ENCODE measurements around the gene KRT13. TPM values are rescaled to one million over a fixed set of nuclear protein-coding genes. Genes with fewer than 3 reads are reported as not detected.

The KRT13 gene
- total RNA-seq, 1 experiment from 2014 or later = not detected

DNA sequence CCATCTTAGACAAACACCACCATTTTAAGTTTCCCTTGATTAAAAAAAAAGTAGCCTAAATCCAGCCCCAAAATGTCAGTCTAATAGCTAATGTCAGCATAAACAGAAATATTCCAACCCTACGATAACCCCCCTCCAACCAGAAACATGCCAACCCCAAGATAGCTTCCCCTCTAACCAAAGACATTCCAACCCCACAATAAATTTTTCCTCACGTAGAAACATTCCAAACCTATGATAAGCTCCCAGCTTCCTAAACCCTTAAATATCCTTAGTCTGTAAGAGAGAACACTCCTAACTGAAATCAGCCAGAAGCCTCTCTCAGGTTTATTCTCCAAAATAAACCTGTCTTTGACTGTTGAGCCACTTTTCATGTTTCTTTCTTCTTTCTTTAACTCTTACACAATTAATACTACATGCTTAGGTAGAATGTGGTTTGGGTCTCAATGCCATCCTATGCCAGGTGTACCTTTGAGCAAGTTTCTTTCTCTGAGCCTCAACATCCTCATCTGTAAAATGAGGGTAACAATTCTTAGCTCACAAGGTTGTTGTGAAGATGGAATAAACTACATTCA lies 54.2 kb downstream of the KRT13 start:
- intact Hi-C loops (cut with micrococcal nuclease; ENCODE audit: unreplicated experiment) = no loop called here
- Histone ChIP-seq H3K9me3 (ENCODE audit: low read depth, low read length, poor library complexity, severe bottlenecking) (no peaks in the 10 kb centered on the region), H3K36me3 (ENCODE audit: insufficient read depth, low read length, poor library complexity, severe bottlenecking) (no peaks in the 10 kb centered on the region), H3K27me3 (replicated peaks; ENCODE audit: insufficient read depth, low read depth, low read length, poor library complexity) (no peaks in the 10 kb centered on the region), H3K4me3 (ENCODE audit: low read depth, low read length, poor library complexity, severe bottlenecking) (no peak overlapping the region), H3K27ac (ENCODE audit: low read depth, low read length, poor library complexity, severe bottlenecking) (no peak overlapping the region), H3K4me1 (ENCODE audit: insufficient read depth, low read length, poor library complexity, severe bottlenecking) (no peaks in the 10 kb centered on the region)
- CTCF ChIA-PET = no interaction called here
- POLR2A ChIA-PET (ENCODE audit: low non-redundant PET) = no interaction called here
- DNase-seq (ENCODE audit: low spot score) = no peak
- no TSS peak for BruUV-seq (replicated peaks)
- TF ChIP-seq, protein P1, sequence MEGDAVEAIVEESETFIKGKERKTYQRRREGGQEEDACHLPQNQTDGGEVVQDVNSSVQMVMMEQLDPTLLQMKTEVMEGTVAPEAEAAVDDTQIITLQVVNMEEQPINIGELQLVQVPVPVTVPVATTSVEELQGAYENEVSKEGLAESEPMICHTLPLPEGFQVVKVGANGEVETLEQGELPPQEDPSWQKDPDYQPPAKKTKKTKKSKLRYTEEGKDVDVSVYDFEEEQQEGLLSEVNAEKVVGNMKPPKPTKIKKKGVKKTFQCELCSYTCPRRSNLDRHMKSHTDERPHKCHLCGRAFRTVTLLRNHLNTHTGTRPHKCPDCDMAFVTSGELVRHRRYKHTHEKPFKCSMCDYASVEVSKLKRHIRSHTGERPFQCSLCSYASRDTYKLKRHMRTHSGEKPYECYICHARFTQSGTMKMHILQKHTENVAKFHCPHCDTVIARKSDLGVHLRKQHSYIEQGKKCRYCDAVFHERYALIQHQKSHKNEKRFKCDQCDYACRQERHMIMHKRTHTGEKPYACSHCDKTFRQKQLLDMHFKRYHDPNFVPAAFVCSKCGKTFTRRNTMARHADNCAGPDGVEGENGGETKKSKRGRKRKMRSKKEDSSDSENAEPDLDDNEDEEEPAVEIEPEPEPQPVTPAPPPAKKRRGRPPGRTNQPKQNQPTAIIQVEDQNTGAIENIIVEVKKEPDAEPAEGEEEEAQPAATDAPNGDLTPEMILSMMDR (conservative IDR thresholded peaks at IDR 0.05; ENCODE audit: low read depth, low read length) = no peak
- TF ChIP-seq EZH2 (IDR thresholded peaks at IDR 0.05; ENCODE audit: borderline replicate concordance, low read depth, low read length, poor library complexity, severe bottlenecking) = no peak

Small RNA genes within 50 kb of the gene (microRNA-seq; reads per million reads assigned to microRNA genes)
- not detected for gene MIR6510

Other genes with a start within 250 kb of the KRT13 start
- not detected in 2 replicates for gene KRTAP9-6, start 240.2 kb downstream of the KRT13 start, total RNA-seq (2021)
- not detected in 2 replicates for gene KRTAP9-7, start 229.9 kb downstream of the KRT13 start, total RNA-seq (2021)
- not detected in 2 replicates for gene KRTAP29-1, start 202.8 kb downstream of the KRT13 start, total RNA-seq (2021)
- not detected in 2 replicates for gene KRTAP16-1, start 196.3 kb downstream of the KRT13 start, total RNA-seq (2021)
- not detected in 2 replicates for gene KRTAP17-1, start 189.9 kb downstream of the KRT13 start, total RNA-seq (2021)
- gene KRT33A, start 154.8 kb downstream of the KRT13 start, total RNA-seq (2021) = not detected in 2 replicates
- gene KRT33B, start 135.8 kb downstream of the KRT13 start, total RNA-seq (2021) = not detected in 2 replicates
- not detected in 2 replicates for gene KRT34, start 123.3 kb downstream of the KRT13 start, total RNA-seq (2021)
- not detected in 2 replicates for gene KRT31, start 108.0 kb downstream of the KRT13 start, total RNA-seq (2021)
- gene KRT37, start 81.0 kb downstream of the KRT13 start, total RNA-seq (2021) = not detected in 2 replicates
- gene KRT38, start 64.6 kb downstream of the KRT13 start, total RNA-seq (2021) = not detected in 2 replicates
- gene KRT32, start 38.2 kb downstream of the KRT13 start, total RNA-seq (2021) = not detected in 2 replicates
- not detected in 2 replicates for gene KRT35, start 24.5 kb downstream of the KRT13 start, total RNA-seq (2021)
- not detected in 2 replicates for gene KRT36, start 15.7 kb downstream of the KRT13 start, total RNA-seq (2021)
- gene KRT15, start 13.3 kb upstream of the KRT13 start, total RNA-seq (2021) = not detected in 2 replicates
- 0.34 and 0.74 TPM in 2 replicates for gene KRT19, start 22.7 kb upstream of the KRT13 start, total RNA-seq (2021)
- gene KRT9, start 66.4 kb upstream of the KRT13 start, total RNA-seq (2021) = not detected in 2 replicates
- gene KRT14, start 81.3 kb upstream of the KRT13 start, total RNA-seq (2021) = not detected in 2 replicates
- gene KRT16, start 107.2 kb upstream of the KRT13 start, total RNA-seq (2021) = not detected in 2 replicates
- gene KRT17, start 119.0 kb upstream of the KRT13 start, total RNA-seq (2021) = 54.1 and 82.2 TPM in 2 replicates
- gene EIF1, start 183.3 kb upstream of the KRT13 start, total RNA-seq (2021) = 504 and 524 TPM in 2 replicates
- gene GAST, start 206.7 kb upstream of the KRT13 start, total RNA-seq (2021) = not detected in 2 replicates
- gene HAP1, start 229.0 kb upstream of the KRT13 start, total RNA-seq (2021) = 1.4 and 1.5 TPM in 2 replicates

Measured in A673 (cell line).